Nucleus accumbens (tissue), 56 donors: ENCODE measurements around the gene LRP3.
"Not testable (repeated sequence)": the region's sequence is repeated elsewhere in the genome, so short reads cannot be mapped to it uniquely, and the experiment has no call there.

Experiments used
- DNase-seq, 56 donors: peaks; one replicate each; lab custom pipeline; 2025; lab: John Stamatoyannopoulos, UW

LRP3 gene, protein sequence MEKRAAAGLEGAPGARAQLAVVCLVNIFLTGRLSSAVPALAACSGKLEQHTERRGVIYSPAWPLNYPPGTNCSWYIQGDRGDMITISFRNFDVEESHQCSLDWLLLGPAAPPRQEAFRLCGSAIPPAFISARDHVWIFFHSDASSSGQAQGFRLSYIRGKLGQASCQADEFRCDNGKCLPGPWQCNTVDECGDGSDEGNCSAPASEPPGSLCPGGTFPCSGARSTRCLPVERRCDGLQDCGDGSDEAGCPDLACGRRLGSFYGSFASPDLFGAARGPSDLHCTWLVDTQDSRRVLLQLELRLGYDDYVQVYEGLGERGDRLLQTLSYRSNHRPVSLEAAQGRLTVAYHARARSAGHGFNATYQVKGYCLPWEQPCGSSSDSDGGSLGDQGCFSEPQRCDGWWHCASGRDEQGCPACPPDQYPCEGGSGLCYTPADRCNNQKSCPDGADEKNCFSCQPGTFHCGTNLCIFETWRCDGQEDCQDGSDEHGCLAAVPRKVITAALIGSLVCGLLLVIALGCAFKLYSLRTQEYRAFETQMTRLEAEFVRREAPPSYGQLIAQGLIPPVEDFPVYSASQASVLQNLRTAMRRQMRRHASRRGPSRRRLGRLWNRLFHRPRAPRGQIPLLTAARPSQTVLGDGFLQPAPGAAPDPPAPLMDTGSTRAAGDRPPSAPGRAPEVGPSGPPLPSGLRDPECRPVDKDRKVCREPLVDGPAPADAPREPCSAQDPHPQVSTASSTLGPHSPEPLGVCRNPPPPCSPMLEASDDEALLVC

DNA sequence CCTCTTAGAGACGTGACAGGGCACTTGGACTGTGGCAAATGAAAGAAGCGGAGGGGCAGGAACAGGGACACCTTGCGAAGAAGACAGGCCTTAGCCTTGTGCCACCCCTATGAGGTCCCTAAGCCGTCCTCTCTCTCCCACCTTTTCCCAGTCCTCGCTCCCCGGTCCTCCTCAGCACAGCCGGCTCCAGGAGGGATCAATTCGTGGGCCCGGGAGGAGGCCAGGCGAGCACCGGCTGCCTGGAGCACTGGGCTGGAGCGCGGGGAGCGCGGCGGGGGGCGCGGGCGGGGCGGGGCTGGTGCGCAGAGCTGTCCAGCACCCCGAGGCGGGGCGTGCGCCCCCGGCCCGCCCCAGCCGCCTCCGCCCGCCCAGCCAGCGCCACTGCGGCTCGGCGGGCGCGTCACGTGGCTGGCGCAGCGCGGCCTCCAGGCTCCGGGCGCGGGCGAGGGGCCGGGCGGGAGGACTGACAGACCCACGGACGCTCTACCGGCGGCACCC is at the start of gene LRP3:
Gene LRP3 (plus strand): TSS at position 466 of the 498 bp plus-strand sequence. CDS start 456 bp downstream, outside the sequence.
- DNase-seq: peak in 22 of 56 donors; percentile 14 to 72 (median 36)

DNA sequence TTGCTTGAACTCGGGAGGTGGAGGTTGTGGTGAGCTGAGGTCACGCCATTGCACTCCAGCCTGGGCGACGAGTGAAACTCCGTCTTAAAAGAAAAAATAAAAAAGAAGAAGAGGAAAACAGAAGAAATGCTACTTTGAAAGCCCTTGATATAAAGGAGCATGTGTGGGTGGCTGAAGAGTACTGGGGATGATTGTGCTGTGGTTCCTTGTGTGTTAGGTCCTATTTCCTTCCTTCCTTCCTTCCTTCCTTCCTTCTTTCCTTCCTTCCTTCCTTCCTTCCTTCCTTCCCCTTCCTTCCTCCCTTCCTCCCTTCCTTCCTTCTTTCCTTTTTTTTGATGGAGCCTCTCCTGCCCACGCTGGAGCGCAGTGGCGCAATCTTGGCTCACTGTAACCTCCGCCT is 47.9 kb upstream of the LRP3 start:
- no peak for DNase-seq

DNA sequence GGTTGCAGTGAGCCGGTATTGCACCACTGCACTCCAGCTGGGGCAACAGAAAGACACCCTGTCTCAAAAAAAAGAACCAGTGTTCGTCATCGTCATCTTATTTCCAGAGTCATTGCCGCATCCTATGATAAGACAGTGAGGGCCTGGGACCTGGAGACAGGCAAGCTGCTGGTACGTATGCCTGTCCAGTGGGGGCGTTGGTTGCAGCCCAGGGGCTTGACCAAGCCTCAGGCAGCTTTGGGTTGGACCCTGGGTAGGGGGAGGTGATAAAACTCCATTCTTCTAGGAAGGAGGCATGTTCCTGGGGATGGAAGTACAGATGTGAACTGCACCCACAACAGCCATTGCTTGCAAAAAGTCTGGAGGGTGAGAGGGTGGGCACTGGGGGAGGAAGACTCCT is 46.6 kb upstream of the LRP3 start:
- DNase-seq: no peak

DNA sequence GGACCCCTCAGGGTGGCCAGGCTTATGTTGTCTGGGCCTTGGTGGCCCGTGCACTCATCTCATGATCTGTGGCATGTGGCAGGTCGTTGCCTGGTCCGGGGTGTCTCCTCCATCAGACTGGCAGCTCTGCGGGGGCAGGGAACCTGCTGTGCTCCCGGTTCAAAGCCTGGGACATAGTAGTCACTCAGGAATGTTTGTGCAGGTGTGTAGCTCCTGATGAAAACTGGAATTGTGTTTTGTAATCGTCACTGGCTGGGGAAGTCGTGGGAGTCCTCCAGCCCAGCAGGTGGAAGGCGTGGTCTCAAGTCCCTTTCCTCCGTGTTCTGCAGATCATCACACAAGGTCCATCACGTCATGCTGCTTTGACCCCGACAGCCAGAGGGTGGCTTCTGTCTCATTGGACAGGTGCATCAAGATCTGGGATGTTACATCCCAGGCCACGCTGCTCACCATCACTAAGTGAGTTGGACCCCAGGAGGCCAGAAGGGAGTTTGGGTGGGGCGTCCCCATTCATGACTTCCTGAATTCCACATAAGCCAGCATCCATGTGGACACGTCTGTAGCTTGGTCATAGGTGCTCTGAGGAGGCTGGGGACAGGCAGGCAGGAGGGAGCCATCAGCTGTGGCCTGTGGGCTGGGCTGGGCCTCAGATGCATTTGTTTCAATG is 43.1 kb upstream of the LRP3 start:
- no peak for DNase-seq

DNA sequence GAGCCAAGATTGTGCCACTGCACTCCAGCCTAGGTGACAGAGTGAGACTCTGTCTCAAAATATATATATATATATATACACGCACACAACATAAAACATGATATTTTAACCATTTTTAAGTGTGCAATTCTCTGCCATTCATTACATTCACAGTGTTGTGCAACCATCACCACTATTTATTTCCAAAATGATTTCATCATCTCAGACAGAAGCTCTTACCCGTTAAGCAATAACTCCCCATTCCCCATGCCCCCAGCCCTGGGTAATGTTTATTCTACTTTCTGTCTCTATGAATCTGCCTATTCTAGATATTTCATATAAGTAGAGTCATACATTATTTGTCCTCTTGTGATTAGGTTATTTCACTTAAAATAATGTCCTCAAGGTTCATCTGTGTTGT is 42.0 kb upstream of the LRP3 start:
- DNase-seq: no peak

DNA sequence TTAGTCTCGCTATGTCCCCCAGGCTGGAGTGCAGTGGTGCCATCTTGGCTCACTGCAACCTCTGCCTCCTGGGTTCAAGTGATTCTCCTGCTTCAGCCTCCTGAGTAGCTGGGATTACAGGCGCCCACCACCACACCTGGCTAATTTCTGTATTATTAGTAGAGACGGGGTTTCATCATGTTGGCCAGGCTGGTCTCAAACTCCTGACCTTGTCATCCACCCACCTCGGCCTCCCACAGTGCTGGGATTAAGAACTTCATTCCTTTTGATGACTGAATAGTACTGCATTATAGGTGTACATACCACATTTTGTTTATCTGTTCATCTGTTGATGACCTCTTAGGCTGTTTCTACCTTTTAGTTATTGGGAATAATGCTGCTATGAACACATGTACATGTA is 41.5 kb upstream of the LRP3 start:
- DNase-seq: not testable (repeated sequence)

DNA sequence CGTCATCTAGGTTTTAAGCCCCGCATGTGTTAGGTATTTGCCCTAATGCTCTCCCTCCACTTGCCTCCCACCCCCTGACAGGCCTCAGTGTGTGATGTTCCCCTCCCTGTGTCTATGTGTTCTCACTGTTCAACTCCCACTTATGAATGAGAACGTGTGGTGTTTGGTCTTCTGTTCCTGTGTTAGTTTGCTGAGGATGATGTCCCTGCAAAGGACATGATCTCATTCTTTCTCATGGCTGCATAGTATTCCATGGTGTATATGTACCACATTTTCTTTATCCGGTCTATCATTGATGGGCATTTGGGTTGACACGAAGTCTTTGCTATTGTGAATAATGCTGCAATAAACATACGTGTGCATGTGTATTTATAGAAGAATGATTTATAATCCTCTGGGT is 39.8 kb upstream of the LRP3 start:
- DNase-seq: not testable (repeated sequence)

DNA sequence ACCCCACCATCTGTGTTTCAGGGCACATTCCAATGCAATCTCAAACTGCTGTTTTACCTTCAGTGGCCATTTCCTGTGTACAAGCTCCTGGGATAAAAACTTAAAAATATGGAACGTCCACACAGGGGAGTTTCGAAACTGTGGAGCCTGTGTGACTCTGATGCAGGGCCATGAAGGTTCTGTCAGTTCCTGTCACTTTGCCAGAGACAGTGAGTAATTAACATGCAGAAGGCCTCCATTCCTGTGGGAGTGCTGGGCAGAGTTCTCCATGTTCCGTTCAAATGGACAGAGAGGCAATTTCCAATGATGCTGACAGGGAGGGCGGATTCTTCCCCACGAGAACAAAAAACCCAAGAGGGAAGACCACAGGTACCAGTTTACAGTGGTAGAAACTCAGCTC is 37.8 kb upstream of the LRP3 start:
- no peak for DNase-seq

DNA sequence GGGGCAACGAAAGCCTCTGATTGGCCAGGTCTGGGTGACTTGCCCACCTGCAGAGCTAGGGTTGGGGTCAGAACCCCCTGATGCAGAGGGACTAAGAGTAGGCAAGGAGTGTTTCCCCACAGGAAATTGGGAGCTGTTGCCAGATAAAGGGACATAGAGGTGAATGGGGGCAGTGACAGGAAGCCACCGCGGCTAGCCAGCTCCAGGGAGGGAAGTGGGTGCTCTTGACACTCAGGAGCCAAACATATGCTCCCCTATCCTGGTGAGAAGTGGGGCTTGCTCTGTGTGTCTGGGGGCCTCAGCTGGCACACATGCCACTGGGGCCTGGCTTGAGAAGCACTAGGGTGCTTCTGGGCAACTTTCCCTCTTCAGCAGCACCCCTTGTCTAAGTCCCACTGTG is 36.2 kb upstream of the LRP3 start:
- DNase-seq: no peak

DNA sequence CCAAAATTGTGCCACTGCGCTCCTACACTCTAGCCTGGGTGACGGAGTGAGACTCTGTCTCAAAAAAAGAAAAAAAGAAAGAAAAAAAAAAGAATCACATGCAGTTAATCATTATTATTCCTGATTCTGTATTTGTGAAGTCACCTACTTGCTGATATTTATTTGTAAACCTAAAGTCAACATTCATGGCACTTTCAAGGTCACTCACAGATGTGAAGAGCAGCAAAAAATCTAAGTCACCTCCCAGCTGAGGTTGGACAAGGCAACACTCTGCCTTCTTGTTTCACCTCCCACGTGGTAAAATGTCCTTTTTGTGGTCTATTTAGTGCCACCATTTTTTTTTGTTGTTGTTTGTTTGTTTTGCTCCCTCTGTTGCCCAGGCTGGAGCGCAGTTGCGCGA is 35.8 kb upstream of the LRP3 start:
- no peak for DNase-seq

DNA sequence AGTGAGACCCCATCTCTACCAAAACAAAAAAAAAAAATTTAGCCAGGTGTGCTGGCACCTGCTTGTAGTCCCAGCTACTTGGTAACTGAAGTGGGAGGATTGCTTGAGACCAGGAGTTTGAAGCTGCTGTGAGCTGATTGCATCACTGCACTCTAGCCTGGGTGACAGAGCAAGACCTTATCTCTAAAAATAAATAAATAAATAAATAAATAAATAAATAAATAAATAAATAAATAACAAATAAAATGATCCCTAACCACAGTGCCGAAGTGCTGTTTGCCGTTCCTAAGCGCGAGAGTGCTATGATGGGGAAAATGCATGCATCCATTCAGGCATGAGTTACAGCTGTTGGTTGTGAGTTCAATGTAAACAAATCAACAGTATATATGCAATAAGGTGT is 35.0 kb upstream of the LRP3 start:
- no peak for DNase-seq

DNA sequence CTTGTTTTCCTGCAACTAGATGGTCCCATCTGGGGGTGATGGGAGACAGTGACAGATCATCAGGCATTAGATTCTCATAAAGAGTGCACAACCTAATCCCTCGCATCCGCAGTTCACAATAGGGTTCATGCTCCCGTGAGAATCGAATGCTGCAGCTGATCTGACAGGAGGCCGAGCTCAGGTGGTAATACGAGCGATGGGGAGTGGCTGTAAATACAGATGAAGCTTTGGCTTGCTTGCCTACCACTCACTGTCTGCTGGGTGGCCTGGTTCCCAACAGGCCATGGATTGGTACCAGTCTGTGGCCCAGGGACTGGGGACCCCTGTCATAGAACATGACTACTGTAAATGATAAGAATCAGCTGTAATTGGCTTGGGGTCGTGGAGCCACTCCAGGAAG is 34.2 kb upstream of the LRP3 start:
- no peak for DNase-seq

DNA sequence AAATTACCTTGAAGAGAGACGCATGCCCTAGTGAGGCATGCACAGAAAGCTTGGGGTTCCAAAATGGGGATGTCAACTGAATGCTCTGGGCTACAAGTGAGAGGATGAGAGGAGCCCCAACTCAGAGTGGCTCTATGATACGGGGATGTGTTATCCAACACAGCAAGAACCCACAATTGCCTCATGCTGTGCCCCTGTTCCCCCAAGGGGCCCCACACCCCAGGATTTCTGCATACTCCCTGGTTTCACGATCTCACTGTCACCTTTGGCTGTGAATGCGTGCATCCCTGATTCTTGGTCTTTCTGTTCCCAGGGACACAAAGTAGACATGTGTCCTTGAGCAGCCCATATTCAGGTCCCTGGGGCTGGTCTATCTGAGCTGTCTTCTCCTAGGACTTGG is 32.9 kb upstream of the LRP3 start:
- no peak for DNase-seq

DNA sequence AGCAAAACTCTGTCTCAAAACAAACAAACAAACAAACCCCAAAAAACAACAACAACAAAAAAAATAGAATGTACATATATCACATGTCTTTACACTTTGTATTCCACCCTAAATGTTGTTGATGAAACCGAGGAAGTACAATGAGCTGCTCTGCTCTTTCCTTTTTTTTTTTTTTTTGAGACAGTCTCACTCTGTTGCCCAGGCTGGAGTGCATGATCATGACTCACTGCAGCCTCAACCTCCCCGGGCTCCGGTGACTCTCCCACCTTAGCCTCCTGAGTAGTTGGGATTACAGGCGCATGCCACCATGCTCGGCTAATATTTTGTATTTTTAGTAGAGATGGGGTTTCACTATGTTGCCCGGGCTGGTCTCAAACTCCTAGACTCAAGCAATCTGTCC is 30.6 kb upstream of the LRP3 start:
- no peak for DNase-seq

DNA sequence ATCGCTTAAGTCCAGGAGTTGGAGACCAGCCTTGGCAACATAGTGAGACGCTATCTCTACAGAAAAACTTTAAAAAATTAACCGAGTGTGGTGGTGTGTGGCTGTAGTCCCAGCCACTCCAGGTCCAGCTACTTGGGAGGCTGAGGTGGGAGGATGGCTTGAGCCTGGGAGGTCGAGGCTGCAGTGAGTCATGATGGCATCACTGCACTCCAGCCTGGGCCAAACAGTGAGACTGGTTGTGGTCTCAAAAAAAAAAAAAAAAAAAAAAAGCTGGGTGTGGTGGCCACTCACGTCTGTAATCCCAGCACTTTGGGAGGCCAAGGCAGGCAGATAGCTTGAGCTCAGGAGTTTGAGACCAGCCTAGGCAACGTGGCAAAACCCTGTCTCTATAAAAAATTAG is 28.1 kb upstream of the LRP3 start:
- not testable (repeated sequence) for DNase-seq

DNA sequence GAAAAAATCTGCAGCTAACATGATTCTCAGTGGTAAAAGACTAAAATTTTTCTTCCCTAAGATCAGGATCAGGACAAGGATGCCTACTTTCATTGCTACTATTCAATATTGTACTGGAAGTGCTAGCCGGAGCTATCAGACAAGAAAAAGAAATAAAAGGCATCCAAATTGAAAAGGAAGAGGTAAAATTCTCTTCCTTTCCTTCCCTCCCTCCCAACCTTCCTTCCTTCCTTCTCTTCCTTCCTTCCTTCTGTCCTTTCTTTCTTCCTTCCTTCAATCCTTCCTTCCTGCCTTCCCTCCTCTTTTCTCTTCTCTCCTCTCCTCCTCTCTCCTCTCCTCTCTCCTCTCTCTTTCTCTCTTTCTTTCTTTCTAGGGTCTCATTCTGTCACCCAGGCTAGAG is 26.7 kb upstream of the LRP3 start:
- no peak for DNase-seq

DNA sequence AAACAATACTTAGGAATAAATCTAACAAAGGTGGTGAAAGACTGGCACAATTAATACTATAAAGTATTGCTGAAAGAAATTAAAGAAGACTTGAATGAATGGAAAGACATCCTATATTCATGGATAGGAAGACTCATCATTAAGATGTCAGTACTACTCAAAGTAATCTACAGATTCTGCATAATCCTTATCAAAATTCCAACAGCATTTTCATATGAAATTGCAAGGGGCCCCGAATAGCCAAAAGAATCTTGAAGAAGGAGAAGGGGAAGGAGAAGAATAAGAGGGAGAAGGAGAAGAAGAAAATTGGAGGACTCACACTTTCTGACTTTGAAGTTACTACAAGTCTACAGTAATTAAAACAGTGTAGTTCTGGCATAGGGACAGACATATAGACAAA is 25.6 kb upstream of the LRP3 start:
- no peak for DNase-seq

DNA sequence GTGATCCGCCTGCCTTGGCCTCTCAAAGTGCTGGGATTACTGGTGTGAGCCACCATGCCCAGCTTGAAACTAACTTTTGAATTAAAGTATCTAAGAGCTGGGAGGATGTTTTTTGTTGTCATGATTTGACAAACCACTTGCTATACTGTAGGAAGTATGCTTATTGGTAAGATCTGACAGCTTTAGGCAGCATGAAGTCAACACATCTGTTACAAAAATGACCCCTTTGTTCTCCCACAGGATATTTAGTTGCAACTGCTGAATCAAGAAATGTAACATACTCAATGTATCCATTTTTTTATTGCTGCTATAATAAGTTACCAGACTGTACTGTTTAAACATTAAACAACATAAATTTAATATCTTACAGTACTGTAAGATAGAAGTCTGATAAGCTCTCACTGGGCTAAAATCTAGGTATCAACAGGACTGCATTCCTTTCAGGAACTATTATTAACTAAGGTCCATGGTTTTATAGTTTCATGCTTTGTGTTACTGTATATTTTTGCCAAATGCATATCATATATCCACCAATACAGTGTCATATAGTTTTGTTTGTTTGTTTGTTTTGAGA is 22.8 kb upstream of the LRP3 start:
- DNase-seq: no peak

DNA sequence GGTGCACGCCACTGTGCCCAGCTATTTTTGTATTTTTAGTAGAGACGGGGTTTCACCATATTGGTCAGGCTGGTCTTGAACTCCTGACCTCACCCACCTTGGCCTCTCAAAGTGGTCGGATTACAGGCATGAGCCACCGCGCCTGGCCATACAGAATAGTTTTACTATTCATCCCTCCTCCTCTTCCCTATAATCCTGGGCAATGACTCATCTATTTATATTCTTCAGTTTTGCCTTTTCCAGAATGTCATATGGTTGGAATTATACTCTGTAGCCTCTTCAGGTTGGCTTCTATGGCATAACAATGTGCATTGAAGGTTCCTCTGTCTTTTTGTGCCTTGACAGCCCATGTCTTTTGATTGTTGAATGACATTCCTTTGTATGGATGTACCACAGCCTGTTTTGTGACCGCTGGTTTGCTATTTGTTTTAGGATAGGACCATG is 22.2 kb upstream of the LRP3 start:
- DNase-seq: no peak

DNA sequence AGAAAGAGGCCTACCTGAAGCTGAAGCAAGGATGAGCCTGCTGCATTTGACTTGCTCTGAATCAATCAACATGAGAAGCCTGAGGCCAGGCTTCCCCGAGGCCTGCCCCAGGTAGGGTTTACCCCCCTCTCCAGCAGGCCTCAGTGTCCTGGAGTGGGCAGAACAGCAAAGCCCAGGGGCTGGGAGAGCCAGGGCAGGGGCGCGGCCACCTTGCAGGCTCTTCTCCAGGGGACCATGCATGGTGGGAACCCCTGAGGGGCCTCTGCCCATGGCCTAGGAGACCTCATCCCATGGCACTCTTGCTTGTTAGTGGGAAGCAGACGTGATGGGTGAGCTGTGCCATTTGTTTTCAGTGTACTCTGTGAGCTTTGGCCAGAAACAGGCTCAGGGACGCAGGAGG is 19.9 kb upstream of the LRP3 start:
- DNase-seq: no peak
